Measurements from ENCODE around the gene UXT.
"Not testable (repeated sequence)": the region's sequence is repeated elsewhere in the genome, so short reads cannot be mapped to it uniquely, and the experiment has no call there.

Gene UXT

DNA sequence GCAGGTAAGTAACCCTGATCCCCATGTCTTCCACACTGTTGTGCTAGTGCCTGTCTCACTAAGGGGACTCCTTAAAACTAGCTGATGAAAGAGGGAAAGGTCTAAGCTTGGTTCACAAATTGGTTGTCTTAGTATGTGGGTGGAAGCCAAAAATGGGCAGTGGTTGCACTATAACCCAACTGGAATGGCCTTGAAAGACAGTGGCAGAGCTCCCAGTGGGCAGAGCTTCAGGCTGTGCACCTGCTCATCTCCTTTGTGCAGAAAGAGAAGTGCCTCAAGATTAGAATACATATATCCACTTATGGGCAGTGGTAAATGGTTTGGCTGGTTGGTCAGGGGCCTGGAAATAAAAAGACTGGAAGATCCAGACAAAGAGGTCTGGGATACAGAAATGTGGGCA is 46.6 kb downstream of the UXT start:
- no peak for ATAC-seq

DNA sequence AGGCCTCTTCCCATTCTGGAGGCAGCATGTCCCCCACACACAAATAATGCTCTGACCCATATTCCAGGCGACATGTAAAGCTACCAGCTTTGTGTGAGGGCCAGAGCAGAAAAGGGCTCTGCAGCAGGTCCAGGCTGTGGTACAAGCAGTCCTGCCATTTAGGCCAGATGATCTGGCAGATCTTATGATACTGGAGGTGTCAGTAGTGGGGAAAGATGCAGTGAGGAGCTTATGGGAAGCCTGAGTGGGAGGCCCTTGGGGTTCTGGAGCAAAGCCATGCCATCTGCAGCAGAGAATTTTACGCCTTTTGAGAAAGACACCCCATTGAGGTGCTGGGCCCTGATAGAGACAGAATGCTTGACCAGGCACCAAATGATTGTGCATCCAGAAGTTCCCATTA is 47.1 kb downstream of the UXT start:
- no peak for ATAC-seq

DNA sequence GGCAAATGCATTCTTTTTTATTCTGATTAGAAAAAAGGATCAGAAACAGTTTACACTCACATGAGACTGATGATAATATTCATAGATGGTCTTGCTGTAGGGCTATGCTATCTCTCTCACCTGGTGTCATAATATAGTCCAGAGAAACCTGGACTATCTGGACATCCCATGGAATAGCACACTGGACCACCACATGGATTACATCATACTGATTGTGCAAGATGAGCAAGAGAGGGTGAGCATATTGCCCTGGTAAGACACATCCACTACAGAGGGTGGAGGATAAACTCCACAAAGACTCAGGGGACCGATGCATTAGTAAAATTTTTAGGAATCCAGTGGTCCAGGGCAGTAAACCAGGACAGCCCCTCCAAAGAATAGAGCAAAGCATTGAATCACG is 47.5 kb downstream of the UXT start:
- ATAC-seq, result no peak

DNA sequence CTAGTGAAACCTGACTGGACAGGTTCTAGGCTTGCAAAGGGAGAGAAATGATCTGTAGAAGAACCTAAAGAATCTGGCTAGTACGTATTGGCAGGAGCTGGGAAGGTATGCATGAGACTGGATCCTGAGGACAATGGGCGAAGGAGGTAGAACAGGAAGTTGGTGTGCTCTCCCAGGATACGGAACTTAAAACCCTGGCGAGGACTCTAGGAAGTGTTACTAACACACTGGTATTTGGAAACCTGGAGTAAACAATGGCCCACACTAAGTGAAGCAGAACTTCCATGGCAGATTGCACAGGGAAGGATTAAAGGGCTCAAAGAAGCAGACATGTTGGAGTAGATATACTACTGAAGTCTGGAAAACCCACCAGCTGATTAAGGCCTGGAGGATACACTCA is 48.5 kb downstream of the UXT start:
- ATAC-seq, result no peak

DNA sequence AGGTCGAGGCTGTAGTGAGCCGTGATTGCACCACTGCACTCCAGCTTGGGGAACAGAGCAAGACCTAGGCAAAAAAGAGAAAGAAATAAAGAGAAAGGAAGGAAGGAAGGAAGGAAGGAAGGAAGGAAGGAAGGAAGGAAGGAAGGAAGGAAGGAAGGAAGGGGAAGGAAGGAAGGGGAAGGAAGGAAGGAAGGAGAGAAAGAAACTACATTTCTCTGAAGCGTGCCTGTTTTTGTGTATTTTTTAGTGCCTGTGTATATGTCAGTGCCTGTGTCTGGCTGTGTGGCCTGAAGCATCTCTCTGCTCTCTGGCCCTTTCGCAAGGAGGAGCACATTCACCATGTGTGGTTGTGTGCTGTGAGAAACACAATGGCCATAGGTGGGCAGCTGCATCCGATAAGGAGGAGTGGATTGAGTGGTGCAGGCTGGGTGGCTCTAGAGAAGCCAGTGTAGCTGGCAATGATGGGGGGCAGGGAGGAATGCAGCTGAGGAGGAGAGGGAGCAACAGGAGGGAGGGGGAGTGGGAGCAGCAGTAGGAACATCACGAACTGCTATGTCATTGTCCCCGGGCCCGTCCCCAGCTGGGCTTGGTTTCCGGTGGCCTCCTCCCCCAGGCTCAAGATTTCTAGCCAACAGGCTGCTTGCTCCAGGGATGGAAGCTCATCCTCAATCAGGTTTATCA is 50.7 kb downstream of the UXT start:
- ATAC-seq, result no peak

DNA sequence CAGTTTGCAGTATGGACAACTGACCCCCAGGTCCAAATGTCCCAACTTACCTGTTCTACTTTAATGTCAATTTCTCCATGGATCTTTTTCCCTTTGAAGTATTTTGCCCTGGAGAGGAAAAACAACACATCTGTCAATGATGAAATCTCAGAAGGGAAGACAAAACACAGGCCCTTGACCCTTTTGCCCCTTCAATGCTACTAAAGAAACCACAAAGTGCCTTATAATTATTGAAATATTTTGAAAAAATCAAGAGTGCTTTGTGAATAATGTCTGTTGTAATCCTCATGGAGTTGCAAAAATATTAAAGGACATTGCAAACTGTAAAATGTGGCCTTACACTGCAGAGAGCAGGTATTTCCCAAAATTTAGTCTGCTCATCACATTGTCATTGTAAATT is 51.9 kb downstream of the UXT start:
- ATAC-seq, result no peak

DNA sequence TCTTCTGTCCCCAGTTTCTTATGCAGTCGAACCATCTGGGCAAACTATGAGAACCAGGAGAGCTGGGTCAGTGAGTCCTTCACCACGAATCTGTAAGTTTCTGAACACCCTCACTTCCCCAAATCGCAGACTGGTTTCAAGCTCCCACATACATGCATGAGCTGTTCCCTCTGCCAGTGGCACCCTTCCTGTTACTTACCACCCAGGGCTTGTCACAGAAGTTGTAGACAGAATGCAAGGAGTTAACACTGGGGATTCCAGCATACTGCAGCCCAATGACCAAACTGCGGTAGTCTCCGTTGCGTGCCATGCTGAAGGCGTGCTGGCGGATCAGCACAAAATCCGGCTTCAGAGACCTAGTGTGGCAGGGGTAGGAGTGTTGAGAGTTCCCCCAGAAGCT is 54.0 kb downstream of the UXT start:
- ATAC-seq, result no peak

DNA sequence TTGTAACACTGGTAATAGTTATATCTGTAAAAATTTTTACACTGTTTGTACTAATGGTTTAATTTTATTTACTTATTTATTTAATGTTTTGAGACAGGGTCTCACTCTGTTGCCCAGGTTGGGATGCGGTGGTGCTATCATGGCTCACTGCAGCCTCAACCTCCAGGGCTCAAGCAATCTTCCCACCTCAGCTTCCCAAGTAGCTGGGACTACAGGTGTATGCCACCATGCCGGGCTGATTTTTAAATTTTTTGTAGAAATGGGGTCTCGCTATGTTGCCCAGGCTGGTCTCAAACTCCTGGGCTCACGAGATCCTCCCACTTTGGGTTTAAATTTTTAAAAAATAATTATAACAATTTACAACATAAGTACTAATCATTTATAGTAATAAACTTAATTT is 55.9 kb downstream of the UXT start:
- not testable (repeated sequence) for ATAC-seq

Measured in activated CD4-positive, CD25-positive, alpha-beta regulatory T cell treated with anti-CD3 and anti-CD28 coated beads, Interleukin-2, amount 50 U/mL, for 24 hours (primary cell).